B cell (primary cell): Measurements from ENCODE around the gene KCNQ5. TPM values are rescaled to one million over a fixed set of nuclear protein-coding genes. Genes with fewer than 3 reads are reported as not detected.

Experiments used
- ATAC-seq: fragments of 200-7000 bp; cut with Tn5 transposase; one replicate; pipeline ENCODE4 v1.10.0; 2021; ENCODE audit warnings: low read depth, mild to moderate bottlenecking, moderate number of reproducible peaks, moderate library complexity
- CTCF ChIA-PET: fragments of 350-600 bp; sonication (Branson Sonifier 250); formaldehyde crosslinking; loops from one replicate; lab custom pipeline; 2021; ENCODE audit warnings: antibody characterized with exemption, inconsistent platforms; lab: Charles Lee
- POLR2A ChIA-PET: fragments of 350-600 bp; sonication (Branson Sonifier 250); formaldehyde crosslinking; loops from one replicate; lab custom pipeline; 2021; ENCODE audit warnings: antibody characterized with exemption; lab: Charles Lee
- DNase-seq: peaks from one replicate; pipeline ENCODE4 v3.0.0; 2013
- H2AFZ ChIP-seq: 2 replicates; pipeline ENCODE4 v1.6.1; 2012; ENCODE audit warnings: mild to moderate bottlenecking, low read depth, low read length; ENCODE audit not compliant: insufficient read depth, poor library complexity, severe bottlenecking
- H3K27ac ChIP-seq, 2 donors: 1 replicate in 1 of 2; 2 replicates in 1 of 2; pipeline ENCODE4 v1.5.1; 2012 to 2013; ENCODE audit warnings: low read length in 2 of 2, mild to moderate bottlenecking in 2 of 2, moderate library complexity in 1 of 2
- H3K27me3 ChIP-seq, 4 experiments: fragments of 200-600 bp in 1 of 4; sonication (generic) in 1 of 4; replicated peaks in 1 of 4; 1 replicate in 2 of 4; 2 replicates in 2 of 4; pipeline versions ENCODE4 v1.6.1 to v1.7.0; 2013 to 2016; ENCODE audit warnings: low read length in 3 of 4, mild to moderate bottlenecking in 2 of 4, mixed read lengths in 1 of 4, moderate library complexity in 1 of 4; ENCODE audit not compliant: insufficient read depth in 4 of 4, control insufficient read depth in 3 of 4; ENCODE audit errors: control extremely low read depth in 1 of 4
- H3K36me3 ChIP-seq, 2 experiments: replicated peaks in 1 of 2; 1 replicate in 1 of 2; 2 replicates in 1 of 2; pipeline versions ENCODE4 v1.6.1 to v1.7.1; 2013; ENCODE audit warnings: low read length in 1 of 2; ENCODE audit not compliant: insufficient read depth in 2 of 2, control insufficient read depth in 1 of 2; ENCODE audit errors: control extremely low read depth in 1 of 2, extremely low read depth in 1 of 2
- H3K4me1 ChIP-seq, 2 donors: fragments of 200-600 bp in 1 of 2; sonication (generic) in 1 of 2; 1 replicate in 1 of 2; 2 replicates in 1 of 2; pipeline versions ENCODE4 v1.5.1 to v1.6.1; 2013 to 2017; ENCODE audit warnings: low read length in 2 of 2; ENCODE audit not compliant: control insufficient read depth in 2 of 2, insufficient read depth in 2 of 2
- H3K4me2 ChIP-seq: replicated peaks from 2 replicates; pipeline ENCODE3; 2012; ENCODE audit warnings: mild to moderate bottlenecking, low read depth, low read length; ENCODE audit not compliant: poor library complexity, severe bottlenecking
- H3K4me3 ChIP-seq, 5 experiments: fragments of 200-600 bp in 1 of 5; sonication (generic) in 1 of 5; 1 replicate in 3 of 5; 2 replicates in 2 of 5; pipeline versions ENCODE4 v1.5.1 to v1.7.0; 2011 to 2016; ENCODE audit warnings: low read length in 4 of 5, mild to moderate bottlenecking in 4 of 5, low read depth in 2 of 5, control low read depth in 1 of 5, moderate library complexity in 1 of 5; ENCODE audit not compliant: insufficient read depth in 1 of 5; ENCODE audit errors: control extremely low read depth in 1 of 5, extremely low read depth in 1 of 5
- H3K79me2 ChIP-seq: fragments of 200-600 bp; sonication (generic); one replicate; pipeline ENCODE4 v1.6.0; 2016; ENCODE audit warnings: low read length; ENCODE audit not compliant: control insufficient read depth, insufficient read depth
- H3K9ac ChIP-seq: fragments of 200-600 bp; sonication (generic); 2 replicates; pipeline ENCODE4 v1.6.1; 2017; ENCODE audit warnings: mild to moderate bottlenecking, low read length, moderate library complexity
- H3K9me3 ChIP-seq, 3 donors: one replicate each; pipeline versions ENCODE4 v1.6.1 to v1.7.1; 2013; ENCODE audit warnings: low read length in 2 of 3; ENCODE audit not compliant: control insufficient read depth in 2 of 3, insufficient read depth in 1 of 3; ENCODE audit errors: control extremely low read depth in 1 of 3
- H4K20me1 ChIP-seq: 2 replicates; pipeline ENCODE4 v1.6.0; 2012; ENCODE audit warnings: mild to moderate bottlenecking, low read length; ENCODE audit not compliant: insufficient read depth, control insufficient read depth, poor library complexity, severe bottlenecking
- H3K27ac Mint-ChIP-seq: one replicate; pipeline ENCODE4 v1.8.0; 2021; ENCODE audit warnings: mixed read lengths
- H3K27me3 Mint-ChIP-seq: one replicate; pipeline ENCODE4 v1.8.0; 2021; ENCODE audit warnings: mixed read lengths
- H3K4me1 Mint-ChIP-seq: one replicate; pipeline ENCODE4 v1.8.0; 2021; ENCODE audit warnings: mixed read lengths
- H3K4me3 Mint-ChIP-seq: one replicate; pipeline ENCODE4 v1.8.0; 2021; ENCODE audit warnings: mixed read lengths
- H3K9me3 Mint-ChIP-seq: one replicate; pipeline ENCODE4 v1.8.0; 2022; ENCODE audit warnings: mixed read lengths; ENCODE audit not compliant: insufficient read depth
- CTCF ChIP-seq: fragments of 200-600 bp; IDR thresholded peaks from one replicate; pipeline ENCODE4 v1.8.0; 2022; ENCODE audit warnings: antibody characterized with exemption, mild to moderate bottlenecking
- EZH2 ChIP-seq: IDR thresholded peaks from 2 replicates; pipeline ENCODE4 v1.6.1; 2012; ENCODE audit warnings: borderline replicate concordance, low read depth, mild to moderate bottlenecking, moderate library complexity, low read length; ENCODE audit not compliant: insufficient read depth, poor library complexity, severe bottlenecking
- WGBS: methylation state at CpG from one replicate; pipeline ENCODE4 v1.1.5; 2013; ENCODE audit warnings: missing lambda C conversion rate; ENCODE audit not compliant: insufficient coverage; 5-methylcytosine and 5-hydroxymethylcytosine counted together
- intact Hi-C: fragments of 100-400 bp; cut with micrococcal nuclease; formaldehyde crosslinking; loops from one replicate; pipeline ENCODE4 v1.10.0; 2022
- polyA plus RNA-seq: library from polyadenylated mRNA; depleted of rRNA; stranded (reverse); fragments of >200 nt; gene quantifications from 2 replicates; pipeline ENCODE4 v1.2.3, GENCODE V29; 2012
- total RNA-seq, 2 donors: library from RNA; stranded (reverse); fragments of 120-200 nt in 1 of 2; gene quantifications; 1 replicate in 1 of 2; 2 replicates in 1 of 2; pipeline versions ENCODE4 v1.2.3 to v1.2.4, GENCODE V29; 2013 to 2022

Gene KCNQ5
- total and polyA plus RNA-seq, 2 donors (not counting 1 experiment from before 2014, with no cell fraction given), result 2.3 to 9.4 TPM

DNA sequence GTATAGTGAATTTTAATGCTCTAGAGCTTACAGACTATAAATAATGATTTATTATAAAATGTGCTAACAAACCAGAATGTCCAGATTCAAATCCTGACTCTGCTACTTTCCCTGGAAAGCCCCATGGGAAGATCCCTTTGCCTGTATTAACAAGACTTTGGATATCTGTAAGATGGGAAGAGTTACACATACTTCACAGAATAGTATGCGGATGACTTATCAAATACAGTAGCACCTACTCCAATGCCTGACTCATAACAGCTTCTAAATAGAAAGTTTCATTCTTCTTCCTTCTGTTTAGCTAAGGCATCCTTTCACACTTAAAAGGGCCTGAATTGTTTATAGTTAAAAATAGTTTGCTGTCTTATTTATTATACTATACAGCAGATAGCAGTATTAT is 166.3 kb downstream of the KCNQ5 start:
- TF ChIP-seq EZH2 (no peak), CTCF (no peak)
- no CpG with 5 or more reads among the region's 1 CpG for WGBS
- Mint-ChIP-seq H3K27me3 (no peaks in the 10 kb centered on the region), H3K4me3 (no peak overlapping the region), H3K4me1 (peaks cover 2% of the 10 kb centered on the region), H3K9me3 (no peaks in the 10 kb centered on the region), H3K27ac (no peak overlapping the region)
- Histone ChIP-seq H4K20me1 (no peaks in the 10 kb centered on the region), H3K4me3 (no peak overlapping the region), H3K4me1 (no peaks in the 10 kb centered on the region), H3K9ac (no peak overlapping the region), H3K79me2 (peaks cover 4% of the 10 kb centered on the region), H3K27ac (no peak overlapping the region), H3K4me2 (no peak overlapping the region), H3K27me3 (no peaks in the 10 kb centered on the region), H2AFZ (no peak overlapping the region), H3K36me3 (peaks cover 0 to 2% of the 10 kb centered on the region in 2 experiments), H3K9me3 (no peaks in the 10 kb centered on the region)
- intact Hi-C loops, result no loop called here
- CTCF ChIA-PET, result no interaction called here
- no peak for ATAC-seq
- DNase-seq, result no peak
- POLR2A ChIA-PET, result no interaction called here

DNA sequence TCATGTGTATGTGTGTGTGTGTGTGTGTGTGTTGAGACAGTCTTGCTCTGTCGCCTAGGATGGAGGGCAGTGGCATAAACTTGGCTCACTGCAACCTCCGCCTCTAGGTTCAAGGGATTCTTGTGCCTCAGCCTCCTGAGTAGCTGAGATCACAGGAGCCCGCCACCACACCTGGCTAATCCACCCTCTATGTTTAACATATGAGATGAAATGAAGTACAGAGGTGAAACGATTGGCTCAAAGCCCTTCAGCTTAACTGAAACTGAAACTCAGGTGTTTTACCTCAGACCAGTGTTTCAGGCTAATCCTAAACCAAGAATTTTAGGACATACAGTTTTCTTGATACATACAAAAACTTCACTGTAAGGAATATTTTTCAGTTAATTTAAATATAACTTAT is 167.3 kb downstream of the KCNQ5 start:
- CTCF ChIA-PET, result no interaction called here
- no peak for TF ChIP-seq CTCF
- no peak for TF ChIP-seq EZH2
- H3K4me2 ChIP-seq, result no peak overlapping the region

More for the DNA sequence above, 167.3 kb downstream of the KCNQ5 start:
- Histone ChIP-seq H3K27ac (no peak overlapping the region), H3K9me3 (no peaks in the 10 kb centered on the region), H3K4me3 (no peak overlapping the region), H3K27me3 (no peaks in the 10 kb centered on the region), H3K79me2 (peaks cover 4% of the 10 kb centered on the region), H3K4me1 (no peaks in the 10 kb centered on the region), H3K36me3 (peaks cover 0 to 2% of the 10 kb centered on the region in 2 experiments), H2AFZ (no peak overlapping the region), H3K9ac (no peak overlapping the region), H4K20me1 (no peaks in the 10 kb centered on the region)
- no peak overlapping the region for H3K27ac Mint-ChIP-seq
- intact Hi-C loops, result no loop called here
- ATAC-seq (no peak), DNase-seq (no peak)
- H3K4me1 Mint-ChIP-seq, result peaks cover 2% of the 10 kb centered on the region
- 100% methylated on average over 1 of the region's 4 CpGs for WGBS
- POLR2A ChIA-PET, result no interaction called here
- no peaks in the 10 kb centered on the region for H3K27me3 Mint-ChIP-seq
- no peak overlapping the region for H3K4me3 Mint-ChIP-seq
- H3K9me3 Mint-ChIP-seq, result no peaks in the 10 kb centered on the region
